GM23338 (cell line): ENCODE results near the gene KLHDC8B. TPM values are rescaled to one million over a fixed set of nuclear protein-coding genes. Genes with fewer than 3 reads are reported as not detected.

ENCODE experiments used
- ATAC-seq: fragments of 200-7000 bp; cut with Tn5 transposase; 3 replicates; pipeline ENCODE4 v1.9.1; 2020
- DNase-seq: peaks from one replicate; pipeline ENCODE4 v3.0.0-alpha.2; 2015; ENCODE audit warnings: low spot score
- H2AFZ ChIP-seq: fragments of 200-600 bp; sonication (generic); 2 replicates; pipeline ENCODE4 v1.8.0; 2016; ENCODE audit warnings: antibody characterized with exemption, mild to moderate bottlenecking, moderate library complexity
- H3F3A ChIP-seq: fragments of 200-600 bp; sonication (generic); replicated peaks from 2 replicates; pipeline ENCODE4 v1.8.0; 2017; ENCODE audit warnings: antibody characterized with exemption, mixed run types, low read depth
- H3K27ac ChIP-seq: fragments of 200-600 bp; sonication (generic); 2 replicates; pipeline ENCODE4 v1.6.1; 2016; ENCODE audit warnings: low read depth
- H3K27me3 ChIP-seq: fragments of 200-600 bp; sonication (generic); 2 replicates; pipeline ENCODE4 v1.8.0; 2016; ENCODE audit warnings: mild to moderate bottlenecking, mixed run types, moderate library complexity; ENCODE audit not compliant: insufficient read depth
- H3K36me3 ChIP-seq: fragments of 200-600 bp; sonication (generic); 2 replicates; pipeline ENCODE4 v1.8.0; 2016; ENCODE audit warnings: mild to moderate bottlenecking; ENCODE audit not compliant: insufficient read depth
- H3K4me1 ChIP-seq: fragments of 200-600 bp; sonication (generic); 2 replicates; pipeline ENCODE4 v1.8.0; 2016; ENCODE audit warnings: mild to moderate bottlenecking, moderate library complexity; ENCODE audit not compliant: insufficient read depth
- H3K4me2 ChIP-seq: fragments of 200-600 bp; sonication (generic); 2 replicates; pipeline ENCODE4 v1.7.1; 2017; ENCODE audit warnings: mixed run types
- H3K4me3 ChIP-seq: fragments of 200-600 bp; sonication (generic); 2 replicates; pipeline ENCODE4 v1.6.1; 2016; ENCODE audit warnings: mixed run types
- H3K79me2 ChIP-seq: fragments of 200-600 bp; sonication (generic); replicated peaks from 2 replicates; pipeline ENCODE4 v1.8.0; 2017; ENCODE audit warnings: mild to moderate bottlenecking; ENCODE audit not compliant: insufficient read depth
- H3K9me2 ChIP-seq: fragments of 200-600 bp; sonication (generic); 2 replicates; pipeline ENCODE4 v1.8.0; 2017; ENCODE audit not compliant: insufficient read depth
- H4K20me1 ChIP-seq: fragments of 200-600 bp; sonication (generic); replicated peaks from 2 replicates; pipeline ENCODE4 v1.8.0; 2017; ENCODE audit warnings: mild to moderate bottlenecking; ENCODE audit not compliant: insufficient read depth
- H3K27ac Mint-ChIP-seq: 2 replicates; pipeline ENCODE4 v1.8.0; 2020; ENCODE audit warnings: inconsistent platforms, mild to moderate bottlenecking, moderate library complexity, mixed read lengths
- H3K27me3 Mint-ChIP-seq: 3 replicates; pipeline ENCODE4 v1.8.0; 2022; ENCODE audit warnings: low read depth, mild to moderate bottlenecking, moderate library complexity, mixed read lengths, inconsistent platforms; ENCODE audit not compliant: insufficient read depth, poor library complexity
- H3K36me3 Mint-ChIP-seq: 3 replicates; pipeline ENCODE4 v1.8.0; 2021; ENCODE audit warnings: low read depth, mild to moderate bottlenecking, inconsistent platforms, moderate library complexity, mixed read lengths
- H3K4me1 Mint-ChIP-seq: 3 replicates; pipeline ENCODE4 v1.8.0; 2020; ENCODE audit warnings: mild to moderate bottlenecking, inconsistent platforms, mixed read lengths
- H3K4me3 Mint-ChIP-seq: 3 replicates; pipeline ENCODE4 v1.8.0; 2021; ENCODE audit warnings: moderate library complexity, mild to moderate bottlenecking, inconsistent platforms, mixed read lengths
- H3K9me3 Mint-ChIP-seq: 3 replicates; pipeline ENCODE4 v1.8.0; 2020; ENCODE audit warnings: moderate library complexity, mild to moderate bottlenecking, inconsistent platforms, mixed read lengths
- CREB1 ChIP-seq: fragments of 250-450 bp; sonication (Bioruptor Pico); IDR thresholded peaks from 2 replicates; pipeline ENCODE4 v1.5.0; 2020; ENCODE audit warnings: low read depth, mild to moderate bottlenecking, moderate library complexity
- CTCF ChIP-seq, 2 experiments: fragments of 200-600 bp in 1 of 2; sonication (generic) in 1 of 2; conservative IDR thresholded peaks; 2 replicates each; pipeline versions ENCODE4 v1.5.1 to v1.6.1; 2016 to 2017; ENCODE audit warnings: antibody characterized with exemption in 2 of 2, low read depth in 2 of 2, mild to moderate bottlenecking in 2 of 2, moderate library complexity in 1 of 2
- ETS1 ChIP-seq: IDR thresholded peaks from 2 replicates; pipeline ENCODE4 v1.6.1; 2016; ENCODE audit warnings: antibody characterized with exemption
- EZH2 ChIP-seq: fragments of 200-600 bp; sonication (generic); IDR thresholded peaks from one replicate; pipeline ENCODE4 v1.8.0; 2017; ENCODE audit warnings: antibody characterized with exemption, mild to moderate bottlenecking, low read depth; ENCODE audit not compliant: unreplicated experiment
- EZH2phosphoT487 ChIP-seq: fragments of 200-600 bp; sonication (generic); IDR thresholded peaks from one replicate; pipeline ENCODE4 v1.8.1; 2018; ENCODE audit warnings: antibody characterized with exemption; ENCODE audit not compliant: unreplicated experiment
- JUNB ChIP-seq: IDR thresholded peaks from one replicate; pipeline ENCODE4 v1.6.1; 2016; ENCODE audit warnings: antibody characterized with exemption; ENCODE audit not compliant: unreplicated experiment
- NANOG ChIP-seq: IDR thresholded peaks from 2 replicates; pipeline ENCODE4 v1.6.1; 2016; ENCODE audit warnings: antibody characterized with exemption, borderline replicate concordance
- POLR2AphosphoS5 ChIP-seq: IDR thresholded peaks from 2 replicates; pipeline ENCODE4 v1.6.1; 2016; ENCODE audit warnings: antibody characterized with exemption, low read depth
- REST ChIP-seq: IDR thresholded peaks from one replicate; pipeline ENCODE4 v1.6.1; 2018; ENCODE audit warnings: antibody characterized with exemption; ENCODE audit not compliant: unreplicated experiment
- STAT1 ChIP-seq: IDR thresholded peaks from one replicate; pipeline ENCODE4 v1.6.1; 2016; ENCODE audit warnings: antibody characterized with exemption; ENCODE audit not compliant: unreplicated experiment
- ZNF114 ChIP-seq: fragments of 250-450 bp; sonication (Bioruptor Pico); IDR thresholded peaks from 2 replicates; pipeline ENCODE4 v1.5.0; 2020; ENCODE audit warnings: mild to moderate bottlenecking, moderate library complexity
- ZNF331 ChIP-seq: fragments of 250-450 bp; sonication (Bioruptor Pico); IDR thresholded peaks from 2 replicates; pipeline ENCODE4 v1.5.0; 2020; ENCODE audit warnings: low read depth, mild to moderate bottlenecking, moderate library complexity
- ZNF462 ChIP-seq: fragments of 250-450 bp; sonication (Bioruptor Pico); IDR thresholded peaks from 2 replicates; pipeline ENCODE4 v1.5.0; 2020; ENCODE audit warnings: mild to moderate bottlenecking, moderate library complexity
- polyA plus RNA-seq: library from polyadenylated mRNA; unstranded; fragments of >200 nt; fragmentation: Nextera tagmentation; extraction: Ambion mirVana; gene quantifications from 2 replicates; pipeline ENCODE4 v1.2.1, GENCODE V29; 2016
- total RNA-seq: library from RNA; depleted of rRNA; stranded (reverse); fragments of >200 nt; shearing (Covaris generic); gene quantifications from 2 replicates; pipeline ENCODE4 v1.2.3, GENCODE V29; 2014

Gene KLHDC8B
- total and polyA plus RNA-seq, 2 experiments from 2014 or later, result 4.7 to 11.1 TPM

GRCh38 chr3:49191741-49192140, 20.3 kb downstream of the KLHDC8B start:
- no peaks in the 10 kb centered on the region for H3K36me3 Mint-ChIP-seq
- no peaks in the 10 kb centered on the region for H3K36me3 ChIP-seq
- H3K27me3 ChIP-seq, result no peaks in the 10 kb centered on the region
- H3K4me3 Mint-ChIP-seq, result no peak overlapping the region
- H3K27ac ChIP-seq, result no peak overlapping the region
- H3K4me2 ChIP-seq, result no peak overlapping the region
- H3K27ac Mint-ChIP-seq, result no peak overlapping the region
- no peaks in the 10 kb centered on the region for H3K4me1 ChIP-seq
- no peak overlapping the region for H3K4me3 ChIP-seq
- peaks cover 10% of the 10 kb centered on the region for H3K27me3 Mint-ChIP-seq
- H3K4me1 Mint-ChIP-seq, result 0 out of 3 replicates have a peak, but pooled peaks cover 3% of the 10 kb centered on the region
- DNase-seq, result no peak
- 0 out of 2 replicates have a peak, but pooled peaks cover 3% of the 10 kb centered on the region for H3K9me2 ChIP-seq
- ATAC-seq, result no peak
- TF ChIP-seq ZNF331 (CRISPR knock-in tag), result no peak
- TF ChIP-seq NANOG, result no peak
- TF ChIP-seq EZH2, result no peak
- TF ChIP-seq EZH2phosphoT487, result no peak
- TF ChIP-seq ETS1, result no peak
- TF ChIP-seq REST, result no peak
- no peak for TF ChIP-seq POLR2AphosphoS5
- no peak for TF ChIP-seq ZNF114 (CRISPR knock-in tag)
- TF ChIP-seq CTCF (conservative IDR thresholded peaks at IDR 0.05; ENCODE audit: low read depth in 2 of 2), result no peak
- no peak for TF ChIP-seq STAT1
- no peak for TF ChIP-seq JUNB
- no peak for TF ChIP-seq CREB1 (CRISPR knock-in tag)
- no peak for TF ChIP-seq ZNF462 (CRISPR knock-in tag)
- peaks cover 8% of the 10 kb centered on the region; the same call in 2 of the 3 replicates for H3K9me3 Mint-ChIP-seq
- H4K20me1 ChIP-seq, result no peaks in the 10 kb centered on the region
- no peaks in the 10 kb centered on the region for H3K79me2 ChIP-seq
- no peaks in the 10 kb centered on the region for H3F3A ChIP-seq
- peak overlapping the region; percentile 76 for H2AFZ ChIP-seq
